Neuron (in vitro differentiated cells): ENCODE results near the gene BFSP2.

Experiments used
- H2AFZ ChIP-seq: one replicate; pipeline ENCODE4 v1.6.1; 2013; ENCODE audit warnings: low read depth, mild to moderate bottlenecking, inconsistent platforms, low read length, moderate library complexity
- H3K27me3 ChIP-seq: one replicate; pipeline ENCODE4 v1.6.1; 2013; ENCODE audit warnings: low read length; ENCODE audit not compliant: insufficient read depth
- H3K36me3 ChIP-seq: one replicate; pipeline ENCODE4 v1.6.1; 2013; ENCODE audit warnings: low read length; ENCODE audit not compliant: insufficient read depth
- H3K4me1 ChIP-seq: one replicate; pipeline ENCODE4 v1.6.1; 2013; ENCODE audit warnings: low read length; ENCODE audit not compliant: insufficient read depth
- H3K4me3 ChIP-seq: 2 replicates; pipeline ENCODE4 v1.5.1; 2013; ENCODE audit warnings: mild to moderate bottlenecking, low read length, moderate library complexity
- H3K9me3 ChIP-seq: one replicate; pipeline ENCODE4 v1.6.1; 2013; ENCODE audit warnings: low read length

BFSP2 gene

GRCh38 chr3:133388696-133389395, 11.0 kb upstream of the BFSP2 start:
- Histone ChIP-seq H3K27me3 (no peaks in the 10 kb centered on the region), H3K4me3 (no peak overlapping the region), H3K9me3 (no peaks in the 10 kb centered on the region), H2AFZ (no peak overlapping the region), H3K36me3 (no peaks in the 10 kb centered on the region), H3K4me1 (no peaks in the 10 kb centered on the region)

- H3K4me3 ChIP-seq = no peak overlapping the region
- no peaks in the 10 kb centered on the region for H3K27me3 ChIP-seq
- no peak overlapping the region for H2AFZ ChIP-seq
- H3K4me1 ChIP-seq = no peaks in the 10 kb centered on the region
- no peaks in the 10 kb centered on the region for H3K36me3 ChIP-seq
- no peaks in the 10 kb centered on the region for H3K9me3 ChIP-seq
These were observed 9.1 kb upstream of the BFSP2 start for GRCh38 chr3:133390715-133391114.

GRCh38 chr3:133393204-133393603, 6.7 kb upstream of the BFSP2 start:
- H3K4me1 ChIP-seq = no peaks in the 10 kb centered on the region
- H3K36me3 ChIP-seq = no peaks in the 10 kb centered on the region
- no peak overlapping the region for H2AFZ ChIP-seq
- no peaks in the 10 kb centered on the region for H3K9me3 ChIP-seq
- no peak overlapping the region for H3K4me3 ChIP-seq
- no peaks in the 10 kb centered on the region for H3K27me3 ChIP-seq

GRCh38 chr3:133393691-133394474, 6.0 kb upstream of the BFSP2 start:
- Histone ChIP-seq H3K9me3 (no peaks in the 10 kb centered on the region), H3K36me3 (no peaks in the 10 kb centered on the region), H3K4me3 (no peak overlapping the region), H3K27me3 (no peaks in the 10 kb centered on the region), H3K4me1 (no peaks in the 10 kb centered on the region), H2AFZ (no peak overlapping the region)

GRCh38 chr3:133394561-133395311, 5.1 kb upstream of the BFSP2 start:
- H3K9me3 ChIP-seq = no peaks in the 10 kb centered on the region
- no peaks in the 10 kb centered on the region for H3K27me3 ChIP-seq
- H2AFZ ChIP-seq = no peak overlapping the region
- no peaks in the 10 kb centered on the region for H3K4me1 ChIP-seq
- H3K36me3 ChIP-seq = no peaks in the 10 kb centered on the region
- H3K4me3 ChIP-seq = no peak overlapping the region

- Histone ChIP-seq H3K4me1 (no peaks in the 10 kb centered on the region), H3K36me3 (no peaks in the 10 kb centered on the region), H3K4me3 (no peak overlapping the region), H3K9me3 (no peaks in the 10 kb centered on the region), H3K27me3 (no peaks in the 10 kb centered on the region), H2AFZ (no peak overlapping the region)
These were observed 3.0 kb upstream of the BFSP2 start for GRCh38 chr3:133396906-133397305.

- H3K27me3 ChIP-seq = no peaks in the 10 kb centered on the region
- no peak overlapping the region for H3K4me3 ChIP-seq
- H2AFZ ChIP-seq = no peak overlapping the region
- H3K36me3 ChIP-seq = no peaks in the 10 kb centered on the region
- H3K4me1 ChIP-seq = peaks cover 7% of the 10 kb centered on the region
- no peaks in the 10 kb centered on the region for H3K9me3 ChIP-seq
These were observed 1.7 kb downstream of the BFSP2 start for GRCh38 chr3:133401374-133402135.

GRCh38 chr3:133404920-133405319, 5.1 kb downstream of the BFSP2 start:
- H3K4me3 ChIP-seq = no peak overlapping the region
- no peak overlapping the region for H2AFZ ChIP-seq

GRCh38 chr3:133408366-133408765, 8.5 kb downstream of the BFSP2 start:
- Histone ChIP-seq H3K27me3 (no peaks in the 10 kb centered on the region), H2AFZ (no peak overlapping the region), H3K4me3 (no peak overlapping the region), H3K4me1 (peaks cover 7% of the 10 kb centered on the region), H3K9me3 (no peaks in the 10 kb centered on the region), H3K36me3 (no peaks in the 10 kb centered on the region)

More at GRCh38 chr3:133404920-133405319, 5.1 kb downstream of the BFSP2 start:
- Histone ChIP-seq H3K27me3 (no peaks in the 10 kb centered on the region), H3K4me1 (peaks cover 7% of the 10 kb centered on the region), H3K36me3 (no peaks in the 10 kb centered on the region), H3K9me3 (no peaks in the 10 kb centered on the region)

GRCh38 chr3:133408961-133409360, 9.1 kb downstream of the BFSP2 start:
- Histone ChIP-seq H2AFZ (no peak overlapping the region), H3K36me3 (no peaks in the 10 kb centered on the region), H3K4me3 (no peak overlapping the region), H3K9me3 (no peaks in the 10 kb centered on the region), H3K27me3 (no peaks in the 10 kb centered on the region), H3K4me1 (peaks cover 7% of the 10 kb centered on the region)

- Histone ChIP-seq H3K4me3 (no peak overlapping the region), H3K4me1 (no peaks in the 10 kb centered on the region), H3K27me3 (no peaks in the 10 kb centered on the region), H2AFZ (no peak overlapping the region), H3K9me3 (no peaks in the 10 kb centered on the region), H3K36me3 (no peaks in the 10 kb centered on the region)
These were observed 10.5 kb downstream of the BFSP2 start for GRCh38 chr3:133410191-133410892.
